Measurements from ENCODE around the gene MRGPRX2.

MRGPRX2 gene

DNA sequence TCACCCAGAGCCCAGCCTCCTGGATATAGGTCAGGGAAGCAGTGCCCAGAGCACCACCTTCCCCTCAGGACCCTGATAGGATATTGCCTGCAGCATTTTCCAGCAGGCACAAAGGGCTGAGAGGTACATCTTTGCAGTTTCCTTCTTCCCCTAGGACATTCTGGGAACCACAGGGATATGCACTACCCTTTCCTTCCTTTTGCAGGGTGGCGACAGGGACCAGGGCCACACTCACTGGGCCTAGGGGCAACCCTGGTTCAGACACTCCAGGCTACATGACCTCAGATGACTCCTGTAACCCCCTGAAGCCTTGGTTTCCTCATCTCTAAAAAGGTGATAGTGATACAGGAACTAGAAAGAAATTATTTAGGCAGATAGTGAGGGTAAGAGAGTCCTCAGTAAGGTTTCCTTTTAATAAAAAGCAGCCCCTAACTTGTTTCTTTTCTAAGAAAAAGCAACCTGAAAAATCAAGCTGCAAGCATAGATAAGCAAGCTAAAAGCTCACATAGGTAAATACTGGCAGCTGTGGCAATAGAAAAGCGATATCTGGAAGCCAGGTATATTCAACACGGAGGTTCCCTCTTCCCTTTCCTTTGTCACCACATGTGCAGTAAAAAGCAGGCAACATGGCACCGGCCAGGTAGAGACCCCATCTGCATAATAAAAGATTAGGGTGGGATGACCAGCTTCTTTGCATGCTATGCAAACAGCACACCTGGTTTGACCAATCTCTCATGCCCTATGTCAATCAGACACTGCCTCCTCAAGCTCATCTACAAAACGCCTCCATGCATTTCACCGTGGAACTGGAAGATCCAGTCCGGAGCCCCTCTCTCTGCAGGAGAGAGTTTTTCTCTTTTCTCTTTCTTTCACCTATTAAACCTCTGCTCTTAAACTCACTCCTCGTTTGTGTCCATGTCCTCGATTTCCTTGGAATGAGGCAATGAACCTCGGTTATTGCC is 13.2 kb upstream of the MRGPRX2 start:
- no peak for DNase-seq

DNA sequence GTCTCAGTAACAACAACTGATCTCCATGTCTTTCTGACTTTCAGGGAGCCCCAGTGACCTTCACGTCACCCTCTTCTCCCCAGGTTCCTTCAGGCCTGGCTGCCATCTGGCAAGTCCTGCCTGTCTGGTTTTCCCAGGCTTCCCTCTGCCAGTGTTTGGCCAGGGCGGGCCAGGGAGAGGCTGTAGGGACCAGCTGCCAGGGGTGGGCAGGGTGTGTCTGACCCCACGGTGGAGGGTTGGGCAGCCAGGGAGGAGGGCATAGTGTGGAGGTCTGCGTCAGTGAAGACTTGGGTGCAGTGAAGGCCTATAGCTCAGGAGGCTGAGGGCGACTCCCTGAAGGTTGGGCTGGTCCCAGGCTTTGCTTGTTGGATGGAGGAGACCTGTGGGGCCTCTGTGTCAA is 11.9 kb upstream of the MRGPRX2 start:
- no peak for DNase-seq

GRCh38 chr11:19071255-19071654 is 10.7 kb upstream of the MRGPRX2 start:
- peak; percentile 80 for DNase-seq

GRCh38 chr11:19059833-19060232 is 684 bp downstream of the MRGPRX2 start:
- no peak for DNase-seq

DNA sequence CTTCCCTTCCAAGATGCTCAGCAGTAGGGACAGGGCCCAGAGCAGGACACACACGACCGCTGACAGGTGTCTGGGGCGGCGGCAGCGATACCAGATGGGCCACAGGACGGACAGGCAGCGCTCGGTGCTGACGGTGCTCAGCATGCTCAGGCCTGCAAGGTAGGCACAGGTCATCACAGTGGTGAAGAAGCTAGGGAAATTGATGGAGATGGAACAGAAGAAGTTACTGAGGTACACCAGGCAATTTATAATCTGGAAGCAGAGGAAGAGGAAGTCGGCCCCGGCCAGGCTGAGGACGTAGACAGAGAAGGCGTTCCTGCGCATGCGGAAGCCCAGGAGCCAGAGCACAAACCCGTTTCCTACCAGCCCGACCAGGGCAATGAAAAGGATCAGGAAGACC is 4.6 kb downstream of the MRGPRX2 start:
- no peak for DNase-seq

DNA sequence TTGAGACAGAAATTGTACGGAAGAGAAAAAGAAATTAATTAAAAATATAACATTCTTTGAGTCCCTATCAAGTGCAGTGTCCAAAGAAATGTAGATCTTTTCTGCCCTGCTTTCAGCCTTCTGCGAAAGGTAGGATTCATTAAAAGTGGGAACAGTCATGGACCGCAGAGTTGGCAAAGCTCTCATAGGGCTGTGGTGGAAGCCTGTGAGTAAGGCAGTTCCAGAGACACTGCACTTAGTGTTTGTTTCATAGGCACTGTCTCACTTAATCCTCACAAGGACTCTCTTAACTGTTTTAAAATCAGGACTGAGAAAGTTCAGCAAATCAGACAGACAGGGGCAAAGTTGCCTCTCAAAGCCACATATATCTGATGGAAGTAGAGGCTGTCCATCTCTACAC is 5.5 kb downstream of the MRGPRX2 start:
- DNase-seq: no peak

GRCh38 chr11:19053909-19054308 is 6.6 kb downstream of the MRGPRX2 start:
- DNase-seq: no peak

DNA sequence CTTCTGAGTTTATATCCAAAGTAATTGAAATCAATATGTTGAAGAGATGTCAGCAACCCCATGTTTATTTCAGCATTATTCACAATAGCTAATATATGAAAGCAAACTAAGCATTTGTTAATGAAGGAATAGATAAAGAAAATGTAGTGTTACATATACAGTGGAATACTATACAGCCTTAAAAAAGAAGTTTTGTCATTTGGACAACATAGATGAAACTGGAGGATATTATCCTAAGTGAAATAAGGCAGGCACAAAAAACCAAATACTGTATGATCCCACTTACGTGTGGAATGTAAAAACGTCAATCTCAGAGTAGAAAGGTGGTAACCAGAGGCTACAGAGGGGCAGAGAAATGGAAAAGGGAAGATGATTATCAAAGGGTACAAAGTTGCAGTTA is 10.2 kb downstream of the MRGPRX2 start:
- DNase-seq: no peak

DNA sequence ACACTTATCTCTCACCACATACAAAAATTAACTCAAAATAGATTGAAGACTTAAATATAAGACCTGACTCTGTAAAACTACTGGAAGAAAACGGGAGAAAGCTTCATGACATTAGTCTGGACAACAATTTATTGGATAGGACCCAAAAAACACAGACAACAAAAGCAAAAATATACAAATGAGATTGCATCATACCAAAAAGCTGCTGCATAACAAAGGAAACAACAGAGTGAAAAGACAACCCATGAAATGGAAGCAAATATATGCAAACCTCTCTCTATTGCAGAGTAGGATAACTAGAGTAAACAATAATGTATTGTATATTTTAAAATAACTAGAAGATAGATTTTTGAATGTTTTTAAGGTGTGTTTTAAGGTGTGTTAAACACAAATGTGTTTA is 11.2 kb downstream of the MRGPRX2 start:
- DNase-seq: no peak

DNA sequence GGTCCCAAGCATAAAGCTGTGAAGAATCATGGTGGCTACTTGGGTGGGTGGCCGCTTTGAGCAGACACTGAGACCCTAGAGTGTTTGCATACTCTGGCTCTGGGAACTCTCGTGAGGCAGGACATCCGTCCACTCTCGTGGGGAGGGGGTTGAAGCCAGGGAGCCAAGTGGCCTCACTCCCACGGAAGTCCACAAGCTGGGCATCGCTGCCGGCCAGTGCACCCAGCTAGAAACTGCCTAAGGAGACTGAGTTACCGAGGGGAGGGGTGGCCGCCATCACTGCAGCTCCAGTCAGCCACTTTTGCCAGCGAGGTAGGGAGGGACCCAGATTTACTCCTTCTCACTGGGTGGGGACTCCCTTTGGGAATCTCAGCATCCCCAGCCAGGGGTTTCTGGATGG is 20.5 kb downstream of the MRGPRX2 start:
- no peak for DNase-seq

DNA sequence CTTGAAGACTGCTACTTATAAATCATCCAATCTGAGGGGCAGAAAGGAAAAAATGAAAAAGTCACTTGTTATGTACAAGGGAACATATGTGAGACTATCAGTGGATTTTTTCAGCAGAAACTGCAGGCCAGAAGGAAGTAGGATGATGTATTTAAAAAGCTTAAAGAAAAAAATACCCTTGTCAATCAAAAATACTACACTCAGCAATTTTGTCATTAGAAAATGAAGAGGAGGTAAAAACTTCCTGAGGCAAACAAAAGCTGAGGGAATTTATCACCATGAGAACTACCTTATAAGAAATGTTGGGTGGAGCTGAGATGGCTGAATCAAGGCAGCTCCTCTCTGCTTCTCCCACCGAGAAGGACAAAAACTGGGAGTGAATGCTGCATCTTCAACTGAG is 21.1 kb downstream of the MRGPRX2 start:
- DNase-seq: no peak

DNA sequence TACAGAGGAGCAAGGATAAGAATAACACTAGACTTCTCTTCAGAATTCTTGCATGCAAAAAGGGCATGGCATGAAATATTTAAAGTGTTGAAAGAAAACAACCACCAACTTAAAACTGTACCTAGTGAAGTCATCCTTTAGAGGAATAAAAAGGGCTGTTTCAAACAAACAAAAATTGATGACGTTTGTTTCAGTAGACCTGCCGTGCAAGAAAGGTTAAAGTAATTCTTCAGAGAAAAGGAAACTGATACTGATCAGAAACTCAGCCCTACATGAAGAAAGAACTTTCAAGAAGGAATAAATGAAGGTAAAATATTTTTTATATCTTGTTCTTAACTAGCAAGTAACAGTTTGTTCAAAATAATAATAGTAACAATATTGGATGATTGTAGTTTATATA is 27.5 kb downstream of the MRGPRX2 start:
- no peak for DNase-seq

GRCh38 chr11:19027829-19028595 is 32.5 kb downstream of the MRGPRX2 start:
- DNase-seq: no peak

- DNase-seq: no peak
These were observed 33.7 kb downstream of the MRGPRX2 start for GRCh38 chr11:19026862-19027261.

GRCh38 chr11:19025481-19026406 is 34.8 kb downstream of the MRGPRX2 start:
- DNase-seq: no peak

GRCh38 chr11:19020831-19021230 is 39.7 kb downstream of the MRGPRX2 start:
- DNase-seq: no peak

DNA sequence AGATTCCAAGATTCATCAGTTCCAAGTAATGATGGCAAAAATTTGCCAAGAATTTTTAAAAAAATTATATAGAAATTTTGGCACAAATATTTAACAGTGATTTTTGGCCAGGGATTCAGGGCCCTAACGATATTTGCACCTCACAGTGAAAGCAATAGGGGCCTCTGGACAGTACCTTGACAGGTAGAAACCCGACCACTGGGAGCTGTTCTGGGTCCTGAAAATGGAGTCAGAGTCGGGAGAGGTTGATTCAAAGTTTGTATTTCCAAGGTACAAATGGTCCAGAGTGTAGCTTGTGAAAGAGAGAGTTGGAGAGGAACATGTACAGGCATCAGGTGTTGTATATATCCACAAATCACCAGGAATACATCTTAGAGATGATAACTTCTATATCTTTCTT is 41.6 kb downstream of the MRGPRX2 start:
- DNase-seq: no peak

GRCh38 chr11:19013181-19013857 is 47.2 kb downstream of the MRGPRX2 start:
- no peak for DNase-seq

GRCh38 chr11:19012636-19013035 is 47.9 kb downstream of the MRGPRX2 start:
- DNase-seq: no peak
